Gastroesophageal sphincter (tissue), 3 donors: ENCODE results near the gene SSBP3.

Experiments used
- CTCF ChIP-seq, 4 experiments: fragments of 200-600 bp in 2 of 4; fragments of 450-650 bp in 2 of 4; sonication (generic) in 1 of 4; IDR thresholded peaks; one replicate each; pipeline ENCODE4 v1.5.1; 2017 to 2019; ENCODE audit warnings: antibody characterized with exemption in 4 of 4, mild to moderate bottlenecking in 2 of 4, moderate library complexity in 2 of 4
- EP300 ChIP-seq: sonication (generic); formaldehyde crosslinking; IDR thresholded peaks from one replicate; pipeline ENCODE4 v1.6.1; 2017; ENCODE audit warnings: antibody characterized with exemption, mild to moderate bottlenecking
- POLR2A ChIP-seq, 2 donors: fragments of 450-650 bp; IDR thresholded peaks; one replicate each; pipeline ENCODE4 v1.6.1; 2017; ENCODE audit warnings: antibody characterized with exemption in 2 of 2, mild to moderate bottlenecking in 2 of 2, moderate library complexity in 1 of 2

GRCh38 chr1:54360165-54361005 is 45.8 kb downstream of the SSBP3 start:
- TF ChIP-seq CTCF (IDR thresholded peaks at IDR 0.05) (no peak), POLR2A (IDR thresholded peaks at IDR 0.05) (no peak), EP300 (no peak)
